ENCODE data around the gene TRABD2B. TPM values are rescaled to one million over a fixed set of nuclear protein-coding genes. Genes with fewer than 3 reads are reported as not detected.

The TRABD2B gene
- total and polyA plus RNA-seq, 2 of the 13 experiments (the other 11 are each of a cell fraction or from before 2014, with no cell fraction given), result 0.04 TPM; not detected in 1

DNA sequence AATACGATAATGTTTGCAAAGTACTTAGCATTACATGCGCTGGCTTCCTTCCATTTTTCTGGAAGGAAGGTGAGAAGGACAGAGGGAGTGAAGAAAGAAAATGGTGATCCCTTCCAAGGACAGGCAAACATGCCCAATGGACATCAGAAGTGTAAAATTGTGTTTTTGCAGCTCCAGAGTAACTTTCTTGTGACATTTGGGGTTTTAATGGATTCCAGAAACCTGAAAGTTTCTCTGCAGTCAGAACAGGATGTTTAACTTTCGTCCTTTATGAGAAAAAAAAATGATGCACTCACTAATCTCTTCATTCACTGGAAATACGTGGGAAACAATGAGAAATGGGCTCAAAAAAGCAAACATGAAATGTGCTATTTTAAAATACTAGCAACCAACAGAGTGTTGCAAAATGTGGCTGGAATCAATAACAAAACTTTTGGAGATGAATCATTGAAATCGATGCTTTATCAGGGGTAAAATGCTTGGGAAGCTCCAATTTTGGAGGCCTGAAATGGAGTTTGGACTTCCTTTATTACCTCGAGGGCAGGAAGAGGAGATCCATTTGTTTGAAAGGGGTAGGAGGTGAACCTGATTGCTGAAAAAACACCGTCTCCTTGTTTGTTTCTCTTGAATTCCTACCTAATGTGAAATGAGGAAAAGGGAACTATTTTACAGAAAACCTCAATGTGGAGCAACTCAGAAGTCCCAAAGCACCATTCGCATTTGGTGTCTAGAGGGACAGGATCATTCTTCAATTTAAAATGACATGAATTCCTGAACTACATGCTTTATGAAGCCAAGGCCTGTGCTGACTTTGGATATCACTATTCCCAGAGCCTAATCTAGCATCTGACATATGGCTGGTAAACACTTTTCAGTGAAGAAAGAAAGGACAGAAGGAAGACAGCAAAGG, 129.5 kb downstream of the TRABD2B start (continued):
- TF ChIP-seq SOX6 (IDR thresholded peaks at IDR 0.05), result no peak
- peak; percentile 84 for TF ChIP-seq SOX6 (CRISPR knock-in tag; IDR thresholded peaks at IDR 0.05)
- TF ChIP-seq, protein P1, sequence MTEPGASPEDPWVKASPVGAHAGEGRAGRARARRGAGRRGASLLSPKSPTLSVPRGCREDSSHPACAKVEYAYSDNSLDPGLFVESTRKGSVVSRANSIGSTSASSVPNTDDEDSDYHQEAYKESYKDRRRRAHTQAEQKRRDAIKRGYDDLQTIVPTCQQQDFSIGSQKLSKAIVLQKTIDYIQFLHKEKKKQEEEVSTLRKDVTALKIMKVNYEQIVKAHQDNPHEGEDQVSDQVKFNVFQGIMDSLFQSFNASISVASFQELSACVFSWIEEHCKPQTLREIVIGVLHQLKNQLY (CRISPR knock-in tag; IDR thresholded peaks at IDR 0.05), result 0 out of 2 replicates have a peak, but pooled peaks have one; percentile 58
- peak; percentile 62; the same call in 1 of the 2 replicates for TF ChIP-seq CEBPG (CRISPR knock-in tag; IDR thresholded peaks at IDR 0.05)
- 0 out of 2 replicates have a peak, but pooled peaks have one; percentile 24 for TF ChIP-seq GATAD1 (CRISPR knock-in tag; IDR thresholded peaks at IDR 0.05)
- peak; percentile 75 for TF ChIP-seq GATAD2A (CRISPR knock-in tag; IDR thresholded peaks at IDR 0.05)
- no peak for TF ChIP-seq ZNF792 (CRISPR knock-in tag; IDR thresholded peaks at IDR 0.05)
- peak; percentile 37; the same call in 1 of the 2 replicates for TF ChIP-seq ZBTB20 (CRISPR knock-in tag; IDR thresholded peaks at IDR 0.05; ENCODE audit: borderline replicate concordance, low read depth)
- TF ChIP-seq ZEB1 (IDR thresholded peaks at IDR 0.05; ENCODE audit: insufficient replicate concordance, low read depth), result peak; percentile 66
- TF ChIP-seq, protein P2, sequence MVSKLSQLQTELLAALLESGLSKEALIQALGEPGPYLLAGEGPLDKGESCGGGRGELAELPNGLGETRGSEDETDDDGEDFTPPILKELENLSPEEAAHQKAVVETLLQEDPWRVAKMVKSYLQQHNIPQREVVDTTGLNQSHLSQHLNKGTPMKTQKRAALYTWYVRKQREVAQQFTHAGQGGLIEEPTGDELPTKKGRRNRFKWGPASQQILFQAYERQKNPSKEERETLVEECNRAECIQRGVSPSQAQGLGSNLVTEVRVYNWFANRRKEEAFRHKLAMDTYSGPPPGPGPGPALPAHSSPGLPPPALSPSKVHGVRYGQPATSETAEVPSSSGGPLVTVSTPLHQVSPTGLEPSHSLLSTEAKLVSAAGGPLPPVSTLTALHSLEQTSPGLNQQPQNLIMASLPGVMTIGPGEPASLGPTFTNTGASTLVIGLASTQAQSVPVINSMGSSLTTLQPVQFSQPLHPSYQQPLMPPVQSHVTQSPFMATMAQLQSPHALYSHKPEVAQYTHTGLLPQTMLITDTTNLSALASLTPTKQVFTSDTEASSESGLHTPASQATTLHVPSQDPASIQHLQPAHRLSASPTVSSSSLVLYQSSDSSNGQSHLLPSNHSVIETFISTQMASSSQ (IDR thresholded peaks at IDR 0.05; ENCODE audit: low read depth), result 0 out of 2 replicates have a peak, but pooled peaks have one; percentile 22
- TF ChIP-seq, protein P2 (CRISPR knock-in tag; IDR thresholded peaks at IDR 0.05; ENCODE audit: borderline replicate concordance), result no peak
- no peak for TF ChIP-seq CBX2 (IDR thresholded peaks at IDR 0.05; ENCODE audit: low read depth, low read length)
- no peak for TF ChIP-seq CBX2 (CRISPR knock-in tag; IDR thresholded peaks at IDR 0.05; ENCODE audit: low read depth)
- peak; percentile 49; the same call in 1 of the 2 replicates for TF ChIP-seq ISL2 (CRISPR knock-in tag; IDR thresholded peaks at IDR 0.05)
- TF ChIP-seq TARDBP (CRISPR knock-in tag; IDR thresholded peaks at IDR 0.05), result peak; percentile 47; the same call in 1 of the 2 replicates
- no peak for TF ChIP-seq ZNF160 (CRISPR knock-in tag; IDR thresholded peaks at IDR 0.05)
- TF ChIP-seq FOXA3 (CRISPR knock-in tag; IDR thresholded peaks at IDR 0.05), result peak; percentile 79
- no peak for TF ChIP-seq ZNF326 (CRISPR knock-in tag; IDR thresholded peaks at IDR 0.05; ENCODE audit: borderline replicate concordance)
- 0 out of 2 replicates have a peak, but pooled peaks have one; percentile 38 for TF ChIP-seq SNAPC4 (CRISPR knock-in tag; IDR thresholded peaks at IDR 0.05)
- TF ChIP-seq ZNF775 (CRISPR knock-in tag; IDR thresholded peaks at IDR 0.05; ENCODE audit: borderline replicate concordance), result 0 out of 2 replicates have a peak, but pooled peaks have one; percentile 5
- no peak for TF ChIP-seq CCAR2 (optimal IDR thresholded peaks at IDR 0.05; ENCODE audit: low read depth, low read length)
